NT2/D1 (cell line): ENCODE results near the gene RIGI.

ENCODE experiments used
- SUZ12 ChIP-seq: IDR thresholded peaks from 2 replicates; pipeline ENCODE4 v1.6.1; 2011; ENCODE audit not compliant: insufficient read length, insufficient read depth; ENCODE audit errors: extremely low read depth
- YY1 ChIP-seq: IDR thresholded peaks from 2 replicates; pipeline ENCODE4 v1.6.1; 2011; ENCODE audit not compliant: insufficient read length, insufficient read depth
- ZNF274 ChIP-seq: IDR thresholded peaks from 2 replicates; pipeline ENCODE4 v1.6.1; 2011; ENCODE audit warnings: mild to moderate bottlenecking, low read depth, low read length

GRCh38 chr9:32518276-32518675 is 7.7 kb downstream of the RIGI start:
- TF ChIP-seq ZNF274 (no peak), SUZ12 (no peak), YY1 (no peak)
